Activated CD8-positive, alpha-beta memory T cell treated with anti-CD3 and anti-CD28 coated beads for 24 hours (primary cell): ENCODE results near the gene ZFAND2A.

ENCODE experiments used
- DNase-seq: peaks from one replicate; pipeline ENCODE4 v3.0.0-alpha.2; 2020

The ZFAND2A gene

DNA sequence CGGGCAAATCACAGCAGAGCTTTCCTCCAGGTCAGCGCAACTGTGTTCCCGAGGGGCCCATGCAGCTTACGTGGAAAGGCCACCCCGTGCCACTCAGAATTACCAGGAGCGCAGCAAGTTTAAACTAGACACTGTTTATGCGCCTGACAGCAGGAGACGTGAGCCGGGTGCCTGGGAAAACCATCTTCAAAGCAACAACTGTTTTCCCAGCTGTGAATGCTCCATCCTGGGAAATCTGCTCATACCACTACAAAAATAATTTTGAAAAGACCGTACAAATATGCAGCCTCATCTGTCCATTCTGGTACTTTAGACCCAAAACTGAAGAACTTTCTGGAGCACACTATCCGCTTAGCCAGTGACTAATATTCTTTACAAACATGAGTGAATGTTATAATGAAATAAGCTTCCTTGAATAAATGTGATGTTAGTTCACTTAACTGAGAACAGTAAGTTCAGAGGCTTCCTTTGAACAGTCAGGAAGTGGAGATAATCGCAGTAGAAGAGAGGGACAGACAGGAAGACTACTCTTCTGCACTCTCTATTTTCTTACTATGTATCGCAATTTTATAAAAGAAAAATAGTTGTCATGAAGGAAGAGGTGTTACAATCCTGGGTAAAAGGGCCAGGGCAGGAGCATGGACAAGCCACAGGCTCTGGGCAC is 55.3 kb downstream of the ZFAND2A start:
- no peak for DNase-seq

DNA sequence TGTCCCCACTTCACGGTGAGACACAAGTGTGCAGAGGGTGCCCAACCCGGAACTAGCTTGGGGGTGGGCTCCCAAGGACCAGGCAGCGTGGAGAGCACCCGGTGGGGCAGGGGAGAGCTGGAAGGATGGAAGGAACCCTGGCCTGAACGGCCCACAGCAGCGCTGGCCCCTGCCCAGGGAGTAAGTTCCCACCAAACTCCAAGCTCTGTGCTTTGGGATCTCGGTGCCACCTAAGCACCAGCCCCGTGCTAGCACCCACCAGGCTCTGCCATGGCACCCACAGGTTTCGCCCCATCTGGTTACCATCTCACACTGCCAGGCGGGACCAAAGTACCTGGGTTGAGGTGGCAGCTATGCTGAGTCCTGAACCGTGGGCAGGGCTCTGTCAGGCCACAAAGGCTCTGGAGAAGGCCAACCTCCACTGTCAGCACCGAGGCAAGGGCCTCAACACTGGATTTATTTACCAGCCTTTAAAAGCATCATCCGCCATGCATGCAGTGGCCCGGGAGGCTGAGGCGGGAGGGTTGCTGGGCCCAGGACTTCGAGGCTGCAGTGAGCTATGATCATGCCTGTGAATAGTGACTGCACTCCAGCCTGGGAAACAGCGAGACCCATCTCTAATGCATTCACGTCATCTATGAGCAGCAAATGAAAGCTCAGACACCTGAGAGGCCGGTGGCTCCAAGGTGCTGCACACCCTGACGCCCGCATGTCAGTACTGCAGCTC is 56.0 kb downstream of the ZFAND2A start:
- DNase-seq, result no peak

GRCh38 chr7:1103009-1103788 is 56.8 kb downstream of the ZFAND2A start:
- DNase-seq, result no peak
